Fibroblast of skin of abdomen (primary cell): Measurements from ENCODE around the gene MID1.
"Not testable (repeated sequence)": the region's sequence is repeated elsewhere in the genome, so short reads cannot be mapped to it uniquely, and the experiment has no call there.

Experiments used
- DNase-seq: peaks from one replicate; pipeline ENCODE4 v3.0.0-alpha.2; 2013

The MID1 gene

DNA sequence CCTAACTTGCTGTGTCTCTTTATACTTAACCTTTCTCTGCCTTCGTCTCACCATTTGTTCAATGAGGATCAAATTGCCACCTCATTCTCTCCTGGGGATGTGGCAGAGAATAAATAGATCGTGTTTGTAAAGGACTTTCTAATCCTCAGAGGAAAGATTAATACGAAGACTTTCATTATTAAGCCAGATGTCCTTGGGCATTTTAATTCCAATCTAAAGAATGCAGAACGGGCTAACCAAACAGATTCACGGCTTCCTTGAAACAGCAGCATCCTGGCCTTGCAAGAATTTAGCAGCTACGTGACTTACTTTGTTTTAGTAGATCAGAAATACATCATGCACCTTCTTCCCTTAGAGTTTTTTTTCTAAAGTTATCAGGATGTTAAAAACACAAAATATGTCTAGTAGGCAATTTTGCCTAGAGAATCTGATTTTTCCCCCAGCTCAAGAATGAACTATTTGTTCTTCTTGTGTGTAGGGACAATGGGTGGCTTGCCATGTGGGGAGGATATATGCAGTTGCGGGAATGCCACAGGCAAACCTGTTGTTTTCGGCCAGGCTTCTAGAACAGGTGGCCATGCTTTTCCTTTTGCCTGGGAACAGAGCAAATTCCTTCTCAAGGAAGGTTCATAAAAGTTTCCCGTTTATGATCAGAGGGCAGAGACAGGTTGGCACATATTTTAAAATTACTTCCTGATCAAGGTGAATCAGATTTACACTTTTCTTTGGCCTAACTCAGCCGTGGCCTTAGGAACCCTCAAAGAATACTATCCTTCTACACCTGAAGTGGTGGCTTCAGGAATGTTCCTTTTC is 3.0 kb downstream of the MID1 start:
- no peak for DNase-seq

DNA sequence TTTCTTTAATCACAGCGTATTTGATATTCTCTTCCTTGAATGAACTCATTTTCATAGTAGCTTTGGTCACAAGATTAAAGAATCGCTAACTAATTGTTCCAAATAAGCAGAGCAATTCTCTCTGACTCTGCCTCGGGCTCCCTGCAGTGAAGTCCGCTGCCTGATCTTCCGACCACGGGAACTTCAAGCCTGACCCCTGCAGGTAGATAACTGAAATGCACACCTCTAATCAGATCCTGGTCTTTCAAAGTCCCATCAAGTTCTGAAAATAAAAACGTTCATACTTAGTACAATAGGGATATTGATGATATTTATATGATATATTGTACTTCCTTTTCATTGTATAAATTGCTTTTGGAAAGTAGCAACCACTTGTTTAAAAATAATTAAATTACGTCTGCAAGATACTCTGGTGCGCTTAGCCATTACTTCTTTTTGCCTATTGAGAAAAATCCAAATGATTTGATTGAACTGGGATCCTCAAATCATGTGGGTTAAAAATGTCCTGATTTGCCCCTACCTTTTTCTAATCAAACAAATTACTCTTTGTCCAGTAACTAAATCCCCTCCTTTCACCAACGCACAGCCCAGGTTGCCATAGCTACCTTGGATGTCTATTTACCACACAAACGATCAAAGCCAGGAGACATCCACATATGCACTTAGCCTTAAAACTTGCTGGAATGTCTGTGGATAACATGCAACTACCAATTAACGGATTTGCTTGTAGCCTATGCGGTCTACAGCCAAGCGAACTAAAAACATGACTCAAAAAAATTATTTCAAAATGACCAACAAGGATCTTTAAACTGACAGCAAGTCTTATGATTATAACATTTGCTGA is 4.2 kb downstream of the MID1 start:
- peak; percentile 70 for DNase-seq

DNA sequence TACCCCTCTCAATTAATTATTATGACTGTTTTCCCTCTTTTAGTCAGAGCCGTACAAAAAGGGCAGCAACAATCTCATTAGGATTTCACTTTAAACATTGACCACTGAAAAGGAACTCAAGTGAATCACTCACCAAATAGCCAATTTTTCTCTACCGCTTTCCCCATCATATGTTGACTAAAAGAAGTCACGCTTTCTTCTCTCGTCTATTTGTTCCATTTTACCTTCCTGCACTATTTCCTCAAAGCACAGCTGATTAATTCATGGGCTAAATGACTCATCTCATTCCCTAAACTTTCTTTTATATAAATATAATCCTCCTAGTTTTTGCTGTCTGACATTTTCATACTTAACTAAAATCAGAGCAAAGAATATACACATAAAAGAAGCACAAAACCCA is 8.2 kb downstream of the MID1 start:
- DNase-seq = peak; percentile 44

DNA sequence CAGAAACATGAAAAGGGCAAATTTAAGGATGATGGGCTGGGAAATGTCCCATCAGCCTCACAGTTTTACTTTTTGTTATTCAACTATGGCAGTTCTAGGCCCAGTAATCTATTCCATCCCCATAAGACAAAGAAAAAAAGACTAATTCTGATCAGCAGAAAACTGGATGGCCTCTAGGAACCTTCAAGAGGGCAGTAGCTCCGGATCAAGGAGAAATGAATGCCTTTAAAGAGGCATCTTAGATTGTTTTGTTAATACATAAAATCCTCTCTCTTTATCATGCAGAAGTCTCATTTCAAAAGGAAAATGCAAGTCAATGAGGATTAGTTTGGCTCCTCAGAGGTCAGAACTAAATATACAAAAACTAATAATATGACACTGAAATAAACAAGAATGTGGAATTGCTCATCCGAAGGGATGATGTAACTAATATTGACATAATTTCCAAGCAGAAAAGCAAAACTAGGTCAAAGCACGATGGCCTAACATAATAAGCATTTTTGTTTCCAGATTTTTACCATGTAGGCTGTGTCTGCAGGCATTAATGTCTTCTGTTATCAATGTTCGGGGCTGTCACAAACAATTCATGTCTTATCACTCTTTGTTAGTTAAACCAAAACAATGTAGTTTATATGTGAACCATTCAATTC is 8.8 kb downstream of the MID1 start:
- DNase-seq = no peak

DNA sequence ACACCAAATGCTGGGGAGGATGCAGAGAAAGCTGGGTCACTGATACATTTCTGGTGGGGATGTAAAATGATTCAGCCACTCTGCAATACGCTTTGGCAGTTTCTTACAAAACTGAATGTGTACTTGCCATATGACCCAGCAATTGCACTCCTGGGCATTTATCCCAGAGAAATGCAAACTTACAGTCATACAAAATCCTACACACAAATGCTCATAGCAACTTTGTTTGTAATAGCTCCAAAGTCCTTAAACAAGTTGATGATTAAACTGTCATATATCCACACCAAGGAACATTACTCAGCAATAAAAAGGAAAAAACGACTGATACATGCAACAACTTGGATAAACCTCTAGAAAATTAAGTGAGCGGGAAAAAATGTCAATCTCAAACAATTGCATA is 12.3 kb downstream of the MID1 start:
- DNase-seq = peak; percentile 44

DNA sequence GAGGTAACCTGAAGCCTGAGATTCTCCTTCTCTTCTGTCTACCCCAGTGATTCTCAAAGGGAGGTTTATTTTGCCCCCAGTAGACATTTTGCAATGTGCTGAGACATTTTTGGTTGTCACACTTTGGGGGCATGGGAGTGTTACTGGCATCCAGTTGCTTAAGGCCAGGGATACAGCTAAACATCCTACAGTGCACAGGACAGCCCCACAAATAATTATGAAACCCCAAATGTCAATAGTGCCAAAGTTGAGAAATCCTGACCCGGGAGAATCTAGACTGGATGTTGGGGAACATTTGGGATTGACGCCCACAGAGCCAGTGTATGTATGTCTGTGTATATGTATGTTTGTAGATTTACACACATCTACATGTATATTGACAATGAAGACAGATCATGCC is 13.2 kb downstream of the MID1 start:
- DNase-seq = no peak

DNA sequence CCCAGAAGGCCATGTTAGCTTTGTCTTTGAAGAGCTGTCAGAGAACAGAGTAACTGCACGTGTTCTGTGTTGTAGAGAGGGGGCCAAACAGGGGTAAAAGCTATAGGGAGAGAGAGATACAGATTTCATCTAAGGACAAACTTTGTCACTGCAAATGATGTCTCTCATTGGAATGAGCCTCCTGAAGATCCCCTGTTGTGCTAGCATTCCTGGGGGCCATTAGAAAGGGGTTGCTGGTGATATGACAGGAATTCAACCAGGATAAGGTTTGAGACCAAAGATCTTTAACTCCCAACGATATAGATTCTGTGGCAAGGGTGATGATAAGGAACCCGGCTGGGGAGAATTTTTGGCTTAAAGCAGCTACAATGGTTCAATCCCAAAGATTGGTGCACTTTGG is 16.8 kb downstream of the MID1 start:
- no peak for DNase-seq

DNA sequence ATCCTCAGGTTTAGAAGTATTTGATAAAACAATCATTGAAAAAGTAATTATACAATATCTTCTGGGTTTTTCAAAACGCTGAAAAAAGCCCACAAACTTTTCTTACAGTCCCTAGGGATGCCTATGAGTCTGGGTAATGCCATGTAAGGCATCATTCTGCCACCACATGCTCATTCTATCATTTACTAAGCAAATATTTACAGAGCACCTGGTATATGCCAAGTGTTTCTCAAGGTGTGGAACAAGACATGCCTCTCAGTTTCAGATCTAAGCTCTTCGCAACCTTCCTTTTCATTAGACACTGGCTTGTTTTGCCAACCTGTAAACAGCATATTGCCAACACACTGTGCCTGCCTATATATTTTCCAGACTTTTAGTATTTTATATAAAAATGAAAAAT is 17.7 kb downstream of the MID1 start:
- no peak for DNase-seq

DNA sequence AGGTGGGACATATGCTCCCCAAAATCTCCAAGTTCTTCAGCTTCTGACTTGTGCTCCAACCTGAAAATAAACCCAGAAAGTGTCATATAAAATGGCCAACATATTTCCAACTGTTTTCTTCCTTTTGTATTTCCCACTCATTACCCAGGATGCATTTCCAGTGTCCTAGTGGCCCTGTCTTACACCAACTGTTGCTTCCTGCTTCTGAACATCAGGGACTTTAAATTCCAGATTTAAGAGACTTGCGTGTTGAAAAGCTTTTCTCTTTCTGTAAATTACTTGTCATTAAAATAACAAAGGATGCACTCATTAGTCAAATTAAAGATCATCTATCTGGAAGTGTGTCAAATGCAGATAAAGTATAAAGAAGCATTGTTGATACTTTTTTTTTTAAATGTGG is 19.9 kb downstream of the MID1 start:
- DNase-seq = no peak

DNA sequence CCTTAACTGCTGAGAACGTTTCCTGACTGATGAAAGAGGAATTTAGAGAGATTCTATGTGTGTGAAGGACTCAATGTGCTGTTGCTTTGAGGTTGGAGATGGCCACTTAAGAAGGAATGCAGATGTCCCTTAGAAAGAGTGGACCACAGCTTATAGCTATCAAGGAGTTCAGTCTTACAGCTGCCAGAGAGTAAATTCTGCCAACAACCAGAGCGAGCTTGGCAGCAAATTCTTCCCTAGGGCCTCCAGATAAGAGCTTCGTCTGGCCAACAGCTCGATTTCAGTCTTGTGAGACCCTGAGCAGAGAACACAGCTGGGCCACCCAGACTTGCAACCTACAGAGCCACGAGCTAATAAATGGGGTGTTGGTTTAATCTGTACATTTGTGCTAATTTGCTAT is 21.8 kb downstream of the MID1 start:
- no peak for DNase-seq

DNA sequence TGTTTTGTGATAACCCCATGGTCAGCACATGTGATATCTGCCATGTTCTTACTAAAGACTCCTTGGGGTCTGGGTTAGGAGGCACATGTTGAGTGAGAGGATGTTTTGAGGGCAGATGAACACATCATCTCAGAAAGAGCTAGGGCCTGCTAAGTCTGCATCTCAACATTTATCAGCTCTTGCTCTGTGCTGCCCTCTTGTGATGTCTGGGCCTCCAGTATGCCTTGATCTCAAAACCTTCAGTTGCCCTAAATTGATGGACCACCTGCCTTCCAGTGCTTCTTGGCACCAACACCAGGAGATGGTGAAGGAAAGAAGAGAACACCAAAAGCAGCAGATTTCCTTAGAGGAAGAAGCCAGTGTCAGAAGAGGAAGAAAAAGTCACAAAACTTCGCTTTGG is 22.5 kb downstream of the MID1 start:
- DNase-seq = peak; percentile 36

DNA sequence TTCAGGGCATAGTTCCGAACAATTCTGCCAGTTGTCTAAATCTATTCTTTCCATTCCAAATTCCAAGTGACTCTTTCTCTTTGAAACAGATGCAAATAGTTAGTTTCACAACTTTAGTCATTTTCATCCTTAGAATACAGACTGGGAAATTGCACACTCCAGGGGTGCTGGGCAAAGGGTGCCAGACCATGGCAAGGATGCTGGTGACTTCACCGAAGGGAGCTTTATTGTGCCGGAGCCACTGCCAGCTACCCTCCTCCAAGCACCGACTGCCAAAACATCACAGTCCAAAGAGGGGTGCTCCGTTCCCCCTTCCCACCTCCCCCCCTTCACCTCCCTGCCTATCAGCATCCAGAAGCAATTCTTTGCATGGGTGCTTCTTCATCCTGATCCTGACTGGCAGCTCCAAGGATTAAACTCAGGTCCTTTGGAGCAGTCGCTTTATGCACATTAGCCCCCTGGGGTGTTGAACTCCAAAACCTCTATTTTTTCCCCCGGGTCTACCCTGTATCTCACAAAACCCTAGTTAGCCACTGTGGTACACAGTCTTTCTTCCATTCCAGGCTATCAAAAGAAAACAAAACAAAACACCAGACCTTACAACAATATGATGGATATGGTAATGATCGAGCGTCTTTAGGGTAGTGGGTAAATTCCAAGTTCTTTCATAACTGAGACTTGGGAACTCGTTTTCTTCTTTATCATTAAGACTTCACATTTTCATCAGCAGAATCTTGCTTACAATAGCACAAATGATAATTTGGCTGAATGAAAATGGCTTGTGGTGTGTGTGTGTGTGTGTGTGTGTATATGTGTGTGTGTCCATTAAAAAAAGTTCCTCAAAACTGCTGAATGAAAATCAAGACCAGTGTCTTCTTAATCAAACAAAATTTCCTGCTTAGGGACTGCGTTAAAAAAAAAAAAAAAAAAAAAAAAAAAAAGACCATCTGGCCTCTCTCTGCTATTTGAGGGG is 28.7 kb downstream of the MID1 start:
- DNase-seq = no peak

DNA sequence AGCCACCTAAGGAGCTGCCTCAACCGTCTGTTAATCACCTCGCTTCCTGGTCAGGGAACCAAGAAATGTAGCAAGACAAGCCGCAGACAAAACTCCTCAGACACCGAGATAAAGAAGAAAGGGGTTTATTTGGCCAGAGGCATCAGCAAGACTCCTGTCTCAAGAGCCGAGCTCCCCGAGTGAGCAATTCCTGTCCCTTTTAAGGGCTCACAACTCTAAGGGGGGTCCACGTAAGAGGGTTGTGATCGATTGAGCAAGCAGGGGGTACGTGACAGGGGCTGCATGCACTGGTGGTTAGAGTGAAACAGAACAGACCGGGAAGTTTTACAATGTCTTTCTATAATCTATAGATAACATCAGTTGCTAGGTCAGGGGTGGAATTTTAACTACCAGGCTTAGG is 30.6 kb downstream of the MID1 start:
- DNase-seq = not testable (repeated sequence)

DNA sequence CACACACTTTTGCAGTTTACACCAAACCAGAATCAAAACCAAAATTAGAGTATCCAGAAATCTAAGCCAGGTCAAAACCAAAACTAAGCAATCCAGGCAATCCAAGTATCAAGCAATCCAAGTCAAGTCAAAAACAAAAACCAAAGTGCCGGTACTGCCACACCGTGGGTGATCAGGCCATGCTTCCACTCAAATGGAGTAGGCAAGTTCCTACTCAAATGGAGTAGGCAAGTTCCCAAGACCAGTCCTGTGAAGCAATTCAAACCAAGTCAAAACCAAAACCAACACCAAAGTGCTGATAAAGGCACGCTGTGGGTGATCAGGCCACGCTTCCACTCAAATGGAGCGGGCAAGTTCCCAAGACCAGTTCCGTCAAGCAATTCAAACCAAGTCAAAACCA is 31.3 kb downstream of the MID1 start:
- no peak for DNase-seq

DNA sequence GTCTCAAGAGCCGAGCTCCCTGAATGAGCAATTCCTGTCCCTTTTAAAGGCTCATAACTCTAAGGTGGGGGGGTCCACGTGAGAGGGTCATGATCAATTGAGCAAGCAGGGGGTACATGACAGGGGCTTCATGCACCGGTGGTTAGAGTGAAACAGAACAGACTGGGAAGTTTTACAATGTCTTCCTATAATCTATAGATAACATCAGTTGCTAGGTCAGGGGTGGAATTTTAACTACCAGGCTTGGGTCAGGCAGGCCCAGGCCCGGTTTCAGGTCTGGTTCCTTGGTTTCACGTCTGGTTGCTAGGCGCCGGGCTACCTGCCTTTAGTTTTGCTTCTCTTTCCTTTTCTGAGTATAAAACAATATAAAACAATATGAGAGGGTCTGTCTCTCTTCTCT is 35.5 kb downstream of the MID1 start:
- not testable (repeated sequence) for DNase-seq

DNA sequence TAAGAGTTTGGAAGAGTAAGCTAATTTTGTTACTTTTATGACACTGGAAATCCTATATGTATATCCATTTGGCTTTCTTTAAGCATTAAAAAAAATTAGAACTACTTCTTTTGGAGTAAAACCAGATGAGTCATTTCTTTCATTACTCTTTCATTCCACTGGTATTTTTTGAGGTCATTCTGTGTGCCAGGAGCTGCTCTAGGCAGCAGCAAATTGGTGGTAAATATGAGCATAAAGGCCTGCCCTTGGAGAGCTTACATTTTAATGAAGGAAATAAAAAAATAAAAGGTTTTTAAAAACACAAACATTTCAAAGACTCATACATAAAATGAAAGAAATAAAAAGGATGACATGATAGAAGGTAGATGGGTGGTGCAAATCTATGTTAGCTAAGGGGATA is 37.4 kb downstream of the MID1 start:
- DNase-seq = peak; percentile 64

DNA sequence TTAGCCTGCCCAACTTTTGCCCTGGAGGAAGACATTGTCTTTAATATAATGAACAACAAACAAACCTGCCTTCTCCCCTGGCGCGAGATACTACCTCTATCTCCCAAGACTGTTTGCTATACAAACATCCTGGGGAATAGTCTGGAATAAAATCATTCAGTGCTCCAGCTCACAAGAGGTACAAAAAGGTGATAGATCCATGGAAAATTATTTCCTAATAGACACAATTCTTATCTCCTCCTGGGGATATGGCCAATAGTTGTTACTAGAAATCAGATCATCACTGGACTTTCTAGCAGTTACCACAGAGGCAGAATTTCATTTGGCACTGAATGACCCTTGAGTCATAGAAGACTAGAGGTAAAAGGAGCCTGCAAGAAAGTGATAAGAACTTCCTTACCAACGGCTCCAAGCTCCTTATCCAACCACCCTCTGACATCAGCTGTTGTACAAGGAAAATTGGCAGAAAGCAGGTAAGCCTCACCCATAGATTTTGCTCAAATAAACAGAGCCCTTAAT is 38.1 kb downstream of the MID1 start:
- DNase-seq = no peak

DNA sequence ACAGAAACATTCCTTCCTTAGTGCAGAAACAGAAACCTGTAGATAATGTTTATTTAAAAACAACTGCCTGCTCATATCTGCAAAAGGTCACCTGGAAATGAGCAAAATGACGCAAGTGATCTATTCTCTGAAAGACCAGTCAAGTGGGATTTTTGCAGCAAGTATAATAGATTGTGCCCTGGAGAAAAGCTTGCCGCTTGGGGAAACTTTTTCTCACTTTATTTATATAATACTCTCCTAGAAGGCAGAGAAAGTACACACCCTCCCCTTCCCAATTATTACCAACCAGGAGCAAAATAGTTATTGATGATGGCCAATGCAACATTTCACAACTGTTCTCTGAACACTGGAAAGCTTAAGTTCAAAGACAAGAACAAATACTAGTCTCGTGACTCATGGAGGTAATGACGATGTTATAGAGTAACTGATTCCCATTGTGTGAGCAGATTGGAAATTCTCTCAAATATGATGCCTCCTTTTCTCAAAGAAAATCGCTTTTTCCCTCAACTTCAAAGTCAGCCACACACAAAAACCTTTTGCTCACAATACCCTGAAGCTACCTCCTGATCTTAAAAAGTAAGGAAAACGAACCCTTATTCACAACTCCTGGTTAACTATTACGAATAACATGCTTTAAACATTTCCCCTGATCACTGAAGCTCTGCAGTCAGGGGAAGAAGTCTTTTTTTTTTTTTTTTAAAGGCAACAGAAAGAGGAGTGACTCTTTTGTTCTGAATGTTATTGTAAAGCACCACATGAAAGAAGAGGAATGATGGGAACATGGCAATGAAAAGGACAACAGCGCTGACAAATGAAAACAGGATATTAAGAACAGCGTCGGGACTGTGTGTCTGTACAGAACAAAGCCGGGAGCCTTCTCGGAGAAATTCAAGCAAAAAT is 41.0 kb downstream of the MID1 start:
- peak; percentile 69 for DNase-seq

DNA sequence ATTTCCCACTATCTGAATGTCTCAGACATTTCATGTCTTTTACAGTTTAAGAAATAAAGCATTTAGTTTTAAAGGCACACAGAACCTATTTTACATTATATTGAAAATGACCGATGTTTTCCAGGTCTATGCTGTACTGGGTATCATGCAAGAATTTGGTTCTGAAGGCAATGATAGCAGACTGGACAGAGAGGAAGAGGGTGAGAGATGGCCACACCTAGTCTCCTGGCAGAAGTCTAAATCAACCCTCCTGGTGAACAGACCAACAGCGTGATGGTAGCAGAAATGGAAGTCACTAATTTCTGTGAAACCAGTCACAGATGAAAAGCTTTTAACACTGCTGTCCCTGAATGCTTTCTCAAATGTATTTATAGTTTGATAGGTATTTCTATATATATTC is 41.9 kb downstream of the MID1 start:
- DNase-seq = no peak

DNA sequence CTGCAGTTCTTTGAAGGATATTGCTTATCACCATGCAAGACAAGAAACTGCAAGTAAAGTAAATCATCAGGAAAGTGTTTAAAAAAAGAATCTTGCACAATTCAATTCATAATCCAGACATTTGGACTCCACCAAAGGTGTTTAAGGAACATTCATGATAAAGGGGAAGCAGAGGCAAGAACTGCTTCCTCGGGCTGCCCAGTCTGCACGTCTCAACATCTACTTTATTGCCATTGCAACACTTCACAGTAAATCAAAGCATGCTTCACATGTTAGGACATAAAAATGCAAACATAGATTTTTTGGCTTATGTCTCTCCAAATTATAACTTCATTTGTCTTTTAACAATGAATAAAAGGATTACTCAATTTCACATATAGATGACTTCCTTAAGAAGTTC is 42.5 kb downstream of the MID1 start:
- DNase-seq = peak; percentile 45
